ENCODE data around the gene MCTP1.

MCTP1 gene

DNA sequence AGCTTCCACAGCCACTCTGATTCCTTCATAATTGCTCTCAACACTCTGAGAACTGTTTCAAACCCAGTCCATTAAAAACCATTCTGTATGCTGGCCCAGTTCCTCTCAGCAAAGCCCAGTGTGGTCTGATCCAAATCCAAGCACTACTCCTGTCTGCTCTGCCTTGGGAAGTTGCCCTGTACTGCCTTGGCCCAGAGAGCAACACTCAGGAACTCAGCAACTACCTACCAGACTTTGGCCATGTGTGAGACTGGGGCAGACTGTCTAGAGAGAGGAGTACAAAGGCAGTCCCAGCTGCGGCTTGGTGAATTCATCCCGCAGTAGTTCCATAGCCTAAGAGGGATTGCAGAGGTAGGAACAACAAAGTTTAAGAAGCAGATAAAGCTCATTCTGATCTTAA, 214.4 kb downstream of the MCTP1 start:
- no peak for DNase-seq

DNA sequence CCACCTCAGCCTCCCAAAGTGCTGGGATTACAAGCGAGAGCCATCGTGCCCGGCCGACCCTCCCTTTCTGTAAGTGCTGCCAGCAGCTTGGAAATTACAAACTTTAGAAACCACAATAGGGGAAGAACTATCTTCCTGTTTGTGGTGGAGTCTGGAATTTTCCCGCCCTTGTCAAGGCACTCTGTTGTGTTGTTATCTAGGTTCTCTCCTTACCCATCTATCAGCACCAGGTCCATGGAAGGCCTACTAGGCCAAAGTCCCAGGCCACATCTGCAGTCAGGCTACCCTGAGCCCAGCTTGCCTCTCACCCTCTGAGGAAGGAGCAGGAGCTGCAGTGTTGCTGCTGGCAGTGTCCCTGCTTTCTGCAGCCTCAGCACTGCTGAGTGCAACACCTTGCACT, 214.9 kb downstream of the MCTP1 start:
- peak; percentile 9 for DNase-seq

DNA sequence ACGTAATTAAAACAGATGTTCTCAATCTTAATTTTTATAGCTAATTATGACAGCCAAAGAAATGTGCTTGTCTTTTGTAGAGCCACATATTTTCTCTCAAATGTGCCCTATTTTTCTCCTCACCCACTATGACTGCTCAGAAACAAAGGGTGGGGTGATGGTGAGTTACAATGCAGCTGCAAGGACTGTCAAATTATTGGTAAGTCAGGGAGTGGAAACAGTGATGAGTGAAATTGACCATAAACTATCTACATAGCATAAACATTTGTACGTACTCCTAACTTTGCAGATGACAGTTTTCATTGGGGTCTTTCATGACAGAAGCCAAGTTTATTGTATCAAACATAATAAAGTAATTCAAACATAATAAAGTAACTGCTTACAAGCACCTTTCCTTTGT, 215.9 kb downstream of the MCTP1 start:
- no peak for DNase-seq

DNA sequence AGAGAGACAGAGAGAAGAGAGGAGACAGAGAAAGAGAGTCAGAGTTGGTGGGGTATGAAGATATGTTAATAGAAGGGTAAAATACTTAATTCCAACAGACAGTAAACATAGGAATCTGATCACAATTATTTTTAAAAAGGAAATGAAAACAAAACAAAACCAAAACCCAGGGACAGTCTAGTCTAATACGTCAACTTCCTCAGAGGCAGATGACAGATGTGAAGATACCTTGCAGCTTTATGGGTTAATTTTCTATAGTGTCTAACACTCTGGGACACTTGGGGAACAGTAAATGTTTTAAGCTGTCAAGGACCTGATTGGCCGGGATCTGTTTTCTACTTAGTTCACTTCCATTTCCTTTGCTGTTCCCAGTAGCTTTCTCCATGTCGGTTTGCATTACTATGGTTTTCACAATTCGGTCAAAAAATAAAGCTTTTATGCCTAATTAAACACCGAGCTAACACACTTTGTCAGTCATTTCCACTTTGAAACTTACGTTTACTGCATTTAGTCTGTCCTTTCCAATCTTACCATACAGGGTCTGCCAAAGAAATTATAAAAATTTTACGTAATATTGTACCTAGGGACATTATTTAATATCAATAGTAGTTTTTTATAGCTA, 216.5 kb downstream of the MCTP1 start:
- DNase-seq = no peak

DNA sequence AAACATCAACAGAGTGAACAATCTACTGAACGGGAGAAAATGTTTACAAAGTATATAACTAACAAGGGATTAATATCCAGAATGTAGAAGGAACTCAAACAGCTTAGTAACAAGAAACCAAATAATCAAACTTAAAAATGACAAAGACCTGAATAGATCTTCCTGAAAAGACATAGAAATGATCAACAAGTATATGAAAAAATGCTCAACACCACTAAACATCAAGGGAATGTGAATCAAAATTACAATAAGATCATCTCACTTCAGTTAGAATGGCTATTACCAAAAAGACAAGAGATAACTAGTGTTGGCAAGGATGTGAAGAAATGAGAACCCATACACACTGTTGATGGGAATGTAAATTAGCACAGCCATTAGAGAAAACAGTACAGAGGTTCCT, 218.8 kb downstream of the MCTP1 start:
- no peak for DNase-seq

DNA sequence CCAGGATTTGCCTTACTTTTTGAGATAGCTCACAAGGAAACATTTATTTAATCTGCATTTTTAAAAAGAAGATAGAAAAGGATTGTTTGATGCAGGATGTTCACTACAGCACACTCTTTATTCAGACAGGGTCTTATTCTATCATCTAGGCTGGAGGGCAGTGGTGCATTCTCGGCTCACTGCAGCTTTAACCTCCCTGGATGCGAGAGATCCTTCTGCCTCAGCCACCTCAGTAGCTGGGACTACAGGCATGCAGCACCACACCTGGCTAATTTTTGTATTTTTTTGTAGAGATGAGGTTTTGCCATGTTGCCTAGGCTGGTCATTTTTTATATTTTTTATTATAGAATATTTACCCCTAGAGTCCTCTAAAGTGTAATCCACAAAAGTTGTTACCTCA, 221.4 kb downstream of the MCTP1 start:
- no peak for DNase-seq

DNA sequence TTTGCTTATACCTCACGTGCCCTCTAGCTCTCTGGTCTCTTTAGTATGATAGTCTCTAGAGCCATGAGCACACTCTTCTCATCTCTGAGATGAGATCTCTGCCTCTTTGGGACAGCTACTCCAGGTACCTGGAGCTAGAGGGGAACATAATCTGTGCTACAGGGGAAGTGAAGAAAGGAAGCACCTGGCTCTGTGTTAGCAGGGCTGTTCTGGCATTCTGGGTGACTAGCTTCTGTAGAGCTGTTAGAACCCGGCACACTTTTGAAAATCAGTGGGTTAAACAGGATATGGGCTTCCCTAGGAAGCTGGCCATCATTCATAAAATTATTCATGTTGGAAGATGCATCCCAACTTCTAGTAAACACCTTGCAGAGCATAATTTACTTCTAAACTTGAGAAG, 224.8 kb downstream of the MCTP1 start:
- no peak for DNase-seq

DNA sequence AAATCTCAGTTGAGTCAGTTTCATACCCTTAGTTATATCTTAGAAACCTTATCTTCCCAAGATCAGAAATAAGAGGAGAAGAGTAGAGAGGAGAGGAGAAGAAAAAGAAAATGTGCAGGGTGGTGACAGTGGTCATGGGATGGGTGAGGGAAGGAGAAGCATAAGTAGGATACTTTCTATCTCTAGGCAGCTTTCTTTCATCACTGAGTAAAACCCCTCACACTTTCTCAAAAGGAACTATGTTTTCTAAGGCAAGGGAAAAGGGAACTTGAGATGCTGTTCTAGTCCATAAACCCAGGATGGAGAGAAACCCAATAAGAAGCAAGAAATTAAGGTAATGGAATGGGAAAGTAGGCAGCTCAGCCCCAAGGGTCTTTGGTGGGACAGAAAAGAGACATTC, 225.3 kb downstream of the MCTP1 start:
- no peak for DNase-seq

DNA sequence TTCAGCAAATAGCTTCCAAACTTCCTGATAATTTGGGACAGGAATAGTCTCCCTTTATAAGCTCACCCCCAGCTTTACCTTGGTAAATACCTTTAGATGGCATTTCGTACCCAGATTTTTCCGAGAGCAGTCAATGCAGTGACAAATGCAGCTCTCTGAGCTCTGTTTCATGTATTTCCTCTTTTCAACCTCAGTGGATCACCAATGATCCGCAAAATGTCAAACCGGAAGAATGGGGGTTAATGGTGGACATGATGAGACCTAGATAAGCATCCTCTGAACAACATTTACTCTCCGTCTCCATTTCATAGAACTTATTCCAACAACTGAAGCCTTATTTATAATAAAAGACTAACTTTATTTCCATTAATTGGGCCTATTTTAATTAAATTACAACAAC, 227.3 kb downstream of the MCTP1 start:
- DNase-seq = no peak

DNA sequence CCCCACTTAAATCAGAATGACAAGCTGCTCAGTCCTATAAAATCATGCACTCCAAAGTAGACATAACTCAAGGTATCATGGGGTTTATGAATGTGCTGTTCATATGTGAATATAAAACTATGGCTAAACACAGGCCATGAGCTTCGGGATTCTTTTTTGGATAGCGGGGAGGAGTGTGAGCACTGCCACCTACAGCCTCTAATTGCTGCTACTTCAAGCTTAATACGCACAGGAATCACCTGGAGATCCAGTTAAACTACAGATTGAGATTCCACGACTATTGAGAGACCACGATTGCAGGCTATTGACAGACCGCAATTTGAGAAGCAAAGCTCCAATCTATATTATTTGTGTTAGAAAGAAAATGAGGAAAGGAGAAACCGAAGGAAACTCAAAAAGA, 231.6 kb downstream of the MCTP1 start:
- DNase-seq = no peak

DNA sequence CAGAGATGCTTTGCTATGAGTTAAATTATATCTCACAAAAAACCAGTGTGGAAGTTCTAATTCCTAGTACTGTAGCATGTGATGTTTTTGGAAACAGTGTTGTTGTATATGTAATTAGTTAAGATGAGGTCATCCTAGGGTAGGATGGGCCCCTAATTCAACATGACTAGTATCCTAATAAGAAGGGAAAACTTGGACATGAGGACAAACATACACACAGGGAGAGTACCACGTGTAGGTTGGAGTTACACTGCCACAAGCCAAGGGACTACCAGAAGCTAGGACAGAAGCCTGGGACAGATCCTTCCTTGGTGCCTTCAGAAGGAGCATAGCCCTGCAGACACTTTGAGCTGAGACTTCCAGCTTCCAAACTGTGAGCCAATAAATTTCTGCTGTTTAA, 234.2 kb downstream of the MCTP1 start:
- no peak for DNase-seq

DNA sequence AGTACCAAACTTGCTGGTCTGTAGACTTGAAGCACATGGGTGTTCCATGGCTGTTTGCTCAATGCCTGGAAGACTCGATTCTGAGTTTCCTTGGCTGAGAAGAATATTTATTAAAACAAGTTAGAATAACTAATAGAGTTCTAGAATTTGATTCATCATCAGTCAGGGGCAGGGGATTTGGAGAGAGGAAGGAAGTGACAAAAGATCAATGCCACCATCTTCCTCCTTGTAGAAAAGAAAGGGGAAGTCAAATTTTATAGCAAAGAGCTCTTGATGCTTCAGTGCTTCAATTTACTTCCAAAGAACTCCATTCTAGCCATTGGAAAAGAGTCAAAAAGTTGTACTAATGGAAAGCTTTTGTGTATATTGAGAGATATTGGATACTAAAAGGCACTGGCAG, 236.3 kb downstream of the MCTP1 start:
- no peak for DNase-seq

DNA sequence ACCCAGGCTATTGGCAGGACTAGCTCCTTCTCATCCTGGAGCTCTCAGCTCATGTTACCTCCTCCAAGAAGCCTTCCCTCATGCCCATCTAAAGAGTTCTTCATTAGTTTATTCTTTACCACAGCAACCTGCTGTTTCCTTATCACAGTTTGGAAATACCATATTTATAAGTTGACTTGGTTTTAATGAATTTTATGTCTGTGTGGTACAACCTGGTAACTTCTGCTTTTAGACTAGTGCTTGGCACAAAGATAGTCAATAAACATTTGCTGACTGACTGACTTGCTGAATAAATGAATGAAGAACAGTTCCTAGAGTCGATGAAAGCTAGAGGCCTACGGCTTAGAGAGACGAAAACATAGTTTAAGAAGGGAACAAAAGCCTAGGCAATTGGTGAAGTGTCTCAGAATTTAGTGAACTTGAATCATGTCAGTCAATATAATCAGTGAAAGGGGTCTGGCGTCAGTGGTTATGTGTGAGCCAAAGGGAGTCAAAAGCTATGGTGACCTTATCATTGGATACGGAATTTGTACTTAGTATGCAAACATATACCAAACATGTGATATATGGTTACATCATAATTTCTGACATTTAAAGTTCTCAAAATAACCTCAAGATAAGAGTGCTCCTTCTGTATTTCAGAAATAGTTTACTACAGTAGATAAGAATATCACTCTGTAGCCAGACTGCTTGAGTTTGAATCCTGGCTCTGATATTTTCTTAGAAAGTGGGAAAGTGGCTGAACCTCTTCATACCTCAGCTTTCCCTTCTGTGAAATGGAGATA, 239.5 kb downstream of the MCTP1 start:
- DNase-seq = no peak

DNA sequence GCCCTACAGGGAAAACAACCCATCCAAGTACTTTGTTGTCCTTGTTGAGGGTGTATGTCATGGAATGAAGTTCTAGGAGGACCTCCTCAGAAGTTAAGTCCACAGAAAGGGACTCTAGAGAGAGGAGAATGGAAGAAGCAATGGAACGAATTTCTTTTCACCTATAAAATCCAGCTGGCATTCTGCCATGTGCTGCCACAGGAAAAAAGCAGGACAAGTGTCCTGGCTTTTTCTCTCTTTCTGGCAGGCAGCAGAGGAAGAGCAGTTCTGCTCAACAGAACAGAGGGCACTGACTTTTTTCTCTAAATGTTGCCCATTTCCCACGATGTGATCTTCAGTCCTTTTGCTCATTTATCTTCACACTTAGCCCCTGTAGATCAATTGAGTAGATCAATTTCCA, 240.8 kb downstream of the MCTP1 start:
- DNase-seq = no peak

DNA sequence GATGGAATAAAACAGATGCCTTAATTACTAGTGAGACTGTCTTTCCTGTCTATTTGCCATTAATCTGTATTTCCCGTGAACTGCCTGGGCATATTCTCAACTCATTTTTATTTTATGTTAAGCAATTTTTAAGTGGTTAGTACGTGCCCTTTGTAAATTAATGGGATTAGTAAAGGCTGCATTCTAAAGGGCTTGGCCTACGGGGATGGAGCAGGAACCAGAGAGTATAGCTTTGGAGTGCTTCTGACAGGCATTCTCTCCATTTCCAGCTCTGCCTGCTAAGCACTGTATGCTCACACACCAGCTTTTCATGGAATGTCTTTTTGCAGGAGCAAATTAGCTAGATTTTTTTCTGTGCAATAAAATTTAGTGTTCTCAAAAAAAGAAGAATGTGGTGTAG, 241.2 kb downstream of the MCTP1 start:
- DNase-seq = no peak

DNA sequence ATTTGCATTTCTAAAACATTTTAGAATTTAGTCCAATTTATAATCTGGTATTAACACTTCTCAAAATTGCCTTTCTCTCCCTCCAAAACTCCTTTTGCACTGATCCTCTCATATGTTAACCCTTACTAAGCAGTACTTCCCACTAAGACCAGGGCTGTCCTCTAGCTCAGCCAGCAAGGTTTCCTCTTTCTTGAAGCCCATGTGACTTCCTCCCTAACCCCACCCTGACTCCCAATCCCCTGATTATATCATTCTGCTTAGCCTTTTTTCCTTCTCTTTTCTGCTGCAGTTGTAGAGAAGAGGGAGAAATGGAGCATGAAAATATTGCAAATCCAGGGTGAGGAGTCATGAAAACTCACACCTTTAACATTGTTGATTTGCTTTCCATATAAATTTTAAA, 241.7 kb downstream of the MCTP1 start:
- no peak for DNase-seq

DNA sequence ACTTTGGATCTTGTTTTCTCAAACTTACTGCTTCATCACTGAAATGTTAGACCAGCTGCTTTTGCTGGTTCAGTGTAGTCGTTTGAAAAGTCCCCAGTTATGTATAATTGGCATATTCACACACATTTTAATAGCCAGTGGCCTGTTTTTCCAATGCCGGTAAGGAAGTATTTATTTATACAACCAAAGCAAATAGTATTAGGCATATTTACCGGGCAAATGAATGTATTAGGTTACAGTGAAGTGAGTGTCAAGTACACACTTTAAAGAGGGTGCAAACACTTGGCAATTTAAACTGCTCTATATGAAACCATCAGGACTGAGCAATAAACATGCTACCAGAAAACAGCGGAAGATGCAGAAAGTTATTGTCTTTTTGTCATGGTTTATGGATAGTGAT, 242.9 kb downstream of the MCTP1 start:
- DNase-seq = no peak

DNA sequence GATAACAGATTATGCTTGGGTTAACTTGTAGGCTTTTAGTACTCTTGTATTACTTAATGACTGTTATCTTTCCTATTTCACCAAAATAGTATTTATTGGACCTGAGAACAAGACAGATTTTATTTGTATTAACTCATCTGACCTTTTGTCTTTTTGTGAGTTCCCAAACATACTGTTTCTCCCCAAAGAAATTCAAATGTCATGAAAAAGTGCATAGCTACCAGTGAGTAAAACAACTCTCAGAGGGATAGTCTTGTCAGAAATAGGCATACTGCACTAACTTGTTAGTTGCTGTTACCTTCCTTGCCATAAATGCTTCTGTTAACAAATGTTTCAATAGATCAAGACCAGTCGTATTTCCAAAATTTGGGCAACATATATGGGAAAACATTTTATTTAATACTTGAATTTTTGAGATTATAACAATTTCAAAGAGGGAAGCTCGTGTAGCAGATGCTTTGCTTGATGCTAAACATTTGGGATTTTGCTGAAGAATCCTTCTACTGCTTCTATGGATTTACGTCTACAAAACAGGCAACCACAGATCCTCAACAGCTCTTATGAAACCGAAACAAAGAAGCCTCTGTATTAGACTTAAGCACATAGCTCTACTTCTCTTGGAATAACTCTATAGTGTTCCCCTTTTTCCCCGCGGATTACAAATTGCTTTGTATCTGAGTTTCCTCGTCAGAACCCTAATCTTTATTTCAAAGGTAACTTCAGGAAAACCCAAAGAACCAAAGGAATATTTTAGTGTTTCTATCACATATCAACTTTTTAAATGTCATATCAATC, 248.8 kb downstream of the MCTP1 start:
- DNase-seq = no peak

DNA sequence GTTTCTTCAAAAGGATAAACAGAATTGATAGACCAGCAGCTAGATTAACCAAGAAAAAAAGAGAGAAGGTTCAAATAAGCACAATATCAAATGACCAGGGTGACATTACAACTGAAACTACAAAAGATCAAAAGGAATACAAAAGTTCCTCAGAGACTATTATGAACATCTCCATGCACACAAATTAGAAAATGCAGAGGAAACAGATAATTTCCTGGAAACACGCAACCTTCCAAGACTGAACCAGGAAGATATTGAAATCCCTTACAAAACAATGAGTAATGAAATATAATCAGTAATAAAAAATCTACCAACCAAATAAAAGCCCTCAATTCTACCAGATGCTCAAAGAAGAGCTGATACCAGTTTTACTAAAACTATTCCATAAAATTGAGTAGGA, 252.1 kb downstream of the MCTP1 start:
- DNase-seq = no peak

DNA sequence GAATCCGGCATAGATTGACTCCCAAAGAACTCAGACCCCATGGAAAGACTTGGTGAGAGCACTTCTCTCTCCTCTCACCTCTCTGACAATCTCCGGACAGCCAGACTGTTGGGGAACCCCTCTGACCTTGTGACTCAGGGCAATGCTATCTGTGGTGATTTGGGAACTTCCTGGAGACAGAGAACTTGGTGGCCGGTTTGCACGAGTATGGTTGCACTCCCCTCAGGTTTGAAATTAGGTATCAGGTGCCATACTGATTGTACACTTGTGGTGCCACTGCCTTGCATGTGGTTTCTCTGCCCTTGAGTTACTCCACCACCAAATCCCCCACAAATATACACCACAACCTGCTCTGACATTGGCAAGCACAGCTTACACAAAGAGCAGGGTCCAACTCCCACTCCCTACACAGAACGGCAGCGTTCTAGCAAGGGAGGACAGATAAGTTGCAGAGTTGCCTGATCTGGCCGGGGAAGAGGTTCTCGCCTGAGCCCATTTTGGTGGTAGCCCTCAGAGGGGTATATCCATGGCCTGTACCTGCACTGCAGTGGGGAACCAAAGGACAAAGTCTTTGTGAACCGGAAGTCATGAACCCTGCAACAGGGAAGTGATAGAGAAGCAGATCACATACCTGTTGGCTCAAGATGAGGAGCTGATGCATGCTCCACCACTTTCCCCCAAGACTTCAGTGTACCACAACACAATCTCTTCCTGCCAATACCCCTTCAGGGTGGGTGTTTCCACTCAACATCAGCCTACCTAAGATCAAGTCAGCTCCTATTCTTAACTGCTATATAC, 255.1 kb downstream of the MCTP1 start:
- DNase-seq = no peak

DNA sequence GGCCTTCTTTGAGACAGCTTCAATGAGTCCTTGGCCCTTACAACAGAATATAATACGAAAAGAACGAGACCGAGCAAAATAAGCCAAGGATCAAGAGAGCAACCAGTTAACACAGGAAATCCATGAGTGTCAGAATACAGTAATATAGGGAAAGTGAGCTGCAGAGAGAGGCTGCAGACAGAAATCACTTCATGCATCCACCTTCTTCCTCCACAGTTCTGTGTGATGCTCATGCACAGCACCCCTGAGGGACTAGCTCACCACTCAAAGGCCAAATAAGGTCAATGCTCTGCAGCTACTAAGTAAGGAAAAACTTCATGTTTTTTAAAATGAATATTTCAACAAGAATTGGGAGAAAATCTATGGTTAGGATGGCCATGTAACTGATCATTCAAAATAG, 257.1 kb downstream of the MCTP1 start:
- no peak for DNase-seq

DNA sequence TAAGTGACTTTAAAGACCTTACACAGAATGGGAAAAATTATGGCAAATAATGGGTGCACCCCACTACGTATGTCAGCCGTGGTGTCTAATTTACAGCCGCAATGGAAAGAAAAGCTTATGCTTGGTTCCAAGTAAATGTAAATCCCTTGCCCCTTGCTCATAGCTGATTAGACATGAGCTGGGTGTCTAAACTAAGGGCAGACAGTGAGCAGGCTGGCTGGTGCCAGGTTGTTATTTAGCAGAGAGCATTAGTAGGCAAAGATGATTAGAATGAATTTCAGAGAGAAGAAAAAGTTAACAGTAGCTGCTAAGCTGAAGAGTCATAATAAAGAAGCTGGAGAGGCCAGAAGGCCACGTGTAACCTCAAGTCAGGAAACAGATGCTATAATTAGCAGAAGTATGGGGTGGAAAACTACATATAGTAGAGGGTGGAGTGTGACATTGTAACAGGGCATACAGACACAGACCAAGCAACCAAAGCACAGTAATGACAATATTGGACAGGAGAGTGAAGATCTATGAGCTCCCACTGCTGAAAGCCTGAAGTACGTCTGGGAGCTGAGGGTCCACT, 257.7 kb downstream of the MCTP1 start:
- no peak for DNase-seq

DNA sequence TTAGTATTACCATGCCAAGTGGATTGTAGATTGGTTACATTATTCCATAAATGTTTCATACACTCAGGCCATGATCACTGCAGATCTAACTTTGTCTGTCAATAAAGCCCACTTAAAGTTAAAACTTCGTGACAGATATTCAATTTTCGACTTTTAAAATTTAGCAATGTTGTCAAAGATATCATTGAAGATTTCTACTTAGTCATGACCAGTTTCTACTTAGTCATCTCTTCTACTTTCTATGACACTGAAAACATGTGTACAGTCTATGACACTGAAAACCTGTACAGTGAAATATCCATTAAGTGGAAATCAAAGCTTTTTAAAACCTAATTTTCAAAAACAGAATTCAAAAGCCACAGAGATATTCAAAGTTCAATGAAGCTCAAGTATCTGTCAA, 258.2 kb downstream of the MCTP1 start:
- no peak for DNase-seq
